HEK293T (cell line): ENCODE data around the gene COL28A1.

Experiments
- ARNT ChIP-seq: fragments of 450-650 bp; IDR thresholded peaks from 2 replicates; pipeline ENCODE4 v1.6.1; 2017; ENCODE audit warnings: mild to moderate bottlenecking
- FOXA1 ChIP-seq: fragments of 450-650 bp; IDR thresholded peaks from 2 replicates; pipeline ENCODE4 v1.6.1; 2016; ENCODE audit warnings: mild to moderate bottlenecking
- FOXK2 ChIP-seq: fragments of 450-650 bp; IDR thresholded peaks from 2 replicates; pipeline ENCODE4 v1.6.1; 2016; ENCODE audit warnings: mild to moderate bottlenecking
- FOXM1 ChIP-seq: fragments of 450-650 bp; IDR thresholded peaks from 2 replicates; pipeline ENCODE4 v1.6.1; 2017; ENCODE audit warnings: mild to moderate bottlenecking, borderline replicate concordance
- L3MBTL2 ChIP-seq: fragments of 450-650 bp; conservative IDR thresholded peaks from 2 replicates; pipeline ENCODE4 v1.6.1; 2016; ENCODE audit warnings: mild to moderate bottlenecking
- PKNOX1 ChIP-seq: fragments of 450-650 bp; IDR thresholded peaks from 2 replicates; pipeline ENCODE4 v1.6.1; 2016
- SP1 ChIP-seq: fragments of 450-650 bp; IDR thresholded peaks from 2 replicates; pipeline ENCODE4 v1.6.1; 2017
- SUZ12 ChIP-seq: fragments of 450-650 bp; IDR thresholded peaks from 2 replicates; pipeline ENCODE4 v1.6.1; 2016; ENCODE audit warnings: mild to moderate bottlenecking
- TARDBP ChIP-seq: fragments of 450-650 bp; IDR thresholded peaks from 2 replicates; pipeline ENCODE4 v1.6.1; 2016

- TF ChIP-seq PKNOX1 (no peak), ARNT (no peak), SP1 (no peak), FOXM1 (no peak), FOXA1 (no peak), SUZ12 (no peak), TARDBP (no peak), L3MBTL2 (no peak), FOXK2 (no peak)
Measured at GRCh38 chr7:7395785-7396184, 139.9 kb downstream of the COL28A1 start.
